ENCODE measurements around the gene TNFRSF13B.

DNA sequence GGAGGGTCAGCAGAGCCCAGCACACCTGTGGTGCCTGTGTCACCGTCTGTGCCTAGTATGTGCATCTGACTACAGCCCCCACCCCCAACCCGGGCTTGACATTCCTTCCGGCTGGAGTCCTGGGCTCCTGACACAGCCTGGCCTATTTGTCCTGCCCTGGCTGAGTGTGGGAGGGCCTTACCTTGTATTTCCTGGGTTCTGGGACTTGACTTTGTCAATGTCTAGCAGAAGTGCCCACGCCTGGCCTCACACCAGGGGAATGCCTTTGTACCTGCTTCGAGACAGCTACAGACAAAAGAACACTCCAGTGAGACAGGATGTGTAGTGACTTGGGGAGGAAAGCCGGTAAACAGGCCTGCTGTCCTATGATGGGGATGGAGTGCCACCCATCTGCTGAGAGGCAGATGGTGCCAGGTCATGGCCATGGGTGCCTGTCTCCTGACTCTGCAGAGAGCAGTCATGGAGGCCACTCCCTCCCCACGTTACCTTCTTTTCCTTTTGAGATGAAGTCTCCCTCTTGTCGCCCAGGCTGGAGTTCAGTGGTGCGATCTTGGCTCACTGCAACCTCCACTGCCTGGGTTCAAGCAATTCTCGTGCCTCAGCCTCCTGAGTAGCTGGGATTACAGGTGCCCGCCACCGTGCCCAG lies 42.8 kb downstream of the TNFRSF13B start:
- TF ChIP-seq, protein P1, sequence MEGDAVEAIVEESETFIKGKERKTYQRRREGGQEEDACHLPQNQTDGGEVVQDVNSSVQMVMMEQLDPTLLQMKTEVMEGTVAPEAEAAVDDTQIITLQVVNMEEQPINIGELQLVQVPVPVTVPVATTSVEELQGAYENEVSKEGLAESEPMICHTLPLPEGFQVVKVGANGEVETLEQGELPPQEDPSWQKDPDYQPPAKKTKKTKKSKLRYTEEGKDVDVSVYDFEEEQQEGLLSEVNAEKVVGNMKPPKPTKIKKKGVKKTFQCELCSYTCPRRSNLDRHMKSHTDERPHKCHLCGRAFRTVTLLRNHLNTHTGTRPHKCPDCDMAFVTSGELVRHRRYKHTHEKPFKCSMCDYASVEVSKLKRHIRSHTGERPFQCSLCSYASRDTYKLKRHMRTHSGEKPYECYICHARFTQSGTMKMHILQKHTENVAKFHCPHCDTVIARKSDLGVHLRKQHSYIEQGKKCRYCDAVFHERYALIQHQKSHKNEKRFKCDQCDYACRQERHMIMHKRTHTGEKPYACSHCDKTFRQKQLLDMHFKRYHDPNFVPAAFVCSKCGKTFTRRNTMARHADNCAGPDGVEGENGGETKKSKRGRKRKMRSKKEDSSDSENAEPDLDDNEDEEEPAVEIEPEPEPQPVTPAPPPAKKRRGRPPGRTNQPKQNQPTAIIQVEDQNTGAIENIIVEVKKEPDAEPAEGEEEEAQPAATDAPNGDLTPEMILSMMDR (conservative IDR thresholded peaks at IDR 0.05 in 1 of 2, IDR thresholded peaks at IDR 0.05 in 1 of 2; ENCODE audit: low read depth in 1 of 2, low read length in 2 of 2) = no peak
- no peak for TF ChIP-seq EZH2 (IDR thresholded peaks at IDR 0.05; ENCODE audit: low read length, missing control alignments)
